ENCODE measurements around the gene KIF26B.

The KIF26B gene

GRCh38 chr1:245211035-245211749, 56.4 kb downstream of the KIF26B start:
- DNase-seq = no peak

- DNase-seq = no peak
Measured at GRCh38 chr1:245211761-245212160, 57.0 kb downstream of the KIF26B start.

- no peak for DNase-seq
Measured at GRCh38 chr1:245212221-245212710, 57.5 kb downstream of the KIF26B start.

- no peak for DNase-seq
Measured at GRCh38 chr1:245213066-245213831, 58.5 kb downstream of the KIF26B start.

- no peak for DNase-seq
Measured at GRCh38 chr1:245215071-245215470, 60.3 kb downstream of the KIF26B start.

GRCh38 chr1:245216366-245217115, 61.8 kb downstream of the KIF26B start:
- DNase-seq = no peak

GRCh38 chr1:245217853-245218608, 63.2 kb downstream of the KIF26B start:
- DNase-seq = no peak

GRCh38 chr1:245220381-245220985, 65.7 kb downstream of the KIF26B start:
- DNase-seq = no peak

- DNase-seq = no peak
Measured at GRCh38 chr1:245221805-245222204, 67.0 kb downstream of the KIF26B start.

- no peak for DNase-seq
Measured at GRCh38 chr1:245222931-245223595, 68.3 kb downstream of the KIF26B start.

- no peak for DNase-seq
Measured at GRCh38 chr1:245225322-245226202, 70.8 kb downstream of the KIF26B start.

- DNase-seq = no peak
Measured at GRCh38 chr1:245226203-245226499, 71.4 kb downstream of the KIF26B start.

- DNase-seq = no peak
Measured at GRCh38 chr1:245229051-245229450, 74.3 kb downstream of the KIF26B start.

GRCh38 chr1:245232931-245233330, 78.1 kb downstream of the KIF26B start:
- no peak for DNase-seq

GRCh38 chr1:245234217-245235081, 79.7 kb downstream of the KIF26B start:
- DNase-seq = no peak

- DNase-seq = no peak
Measured at GRCh38 chr1:245235156-245235555, 80.4 kb downstream of the KIF26B start.

GRCh38 chr1:245240648-245241165, 85.9 kb downstream of the KIF26B start:
- DNase-seq = no peak

GRCh38 chr1:245241526-245242130, 86.8 kb downstream of the KIF26B start:
- no peak for DNase-seq

GRCh38 chr1:245242989-245243388, 88.2 kb downstream of the KIF26B start:
- no peak for DNase-seq
